ENCODE results near the gene NSUN3.

DNA sequence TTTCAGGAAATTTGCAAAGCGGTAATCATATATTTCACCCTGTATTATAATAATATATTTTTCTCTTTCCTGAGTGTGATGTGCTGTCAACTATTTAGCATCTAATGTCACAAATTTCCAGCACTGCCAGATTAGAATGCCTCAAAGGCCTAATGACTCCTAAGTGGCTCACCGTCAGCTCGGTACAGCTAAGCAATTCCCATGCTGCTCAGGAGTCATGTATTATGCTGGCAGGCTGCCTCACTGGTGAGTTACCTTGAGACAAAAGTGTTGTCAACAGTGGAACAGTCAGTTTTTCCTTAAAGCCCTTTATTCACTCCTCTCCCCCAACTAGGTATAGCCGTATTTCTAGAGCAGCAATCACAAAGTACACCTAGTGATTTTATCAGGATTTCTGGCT is 83.6 kb downstream of the NSUN3 start:
- TF ChIP-seq, protein P1, sequence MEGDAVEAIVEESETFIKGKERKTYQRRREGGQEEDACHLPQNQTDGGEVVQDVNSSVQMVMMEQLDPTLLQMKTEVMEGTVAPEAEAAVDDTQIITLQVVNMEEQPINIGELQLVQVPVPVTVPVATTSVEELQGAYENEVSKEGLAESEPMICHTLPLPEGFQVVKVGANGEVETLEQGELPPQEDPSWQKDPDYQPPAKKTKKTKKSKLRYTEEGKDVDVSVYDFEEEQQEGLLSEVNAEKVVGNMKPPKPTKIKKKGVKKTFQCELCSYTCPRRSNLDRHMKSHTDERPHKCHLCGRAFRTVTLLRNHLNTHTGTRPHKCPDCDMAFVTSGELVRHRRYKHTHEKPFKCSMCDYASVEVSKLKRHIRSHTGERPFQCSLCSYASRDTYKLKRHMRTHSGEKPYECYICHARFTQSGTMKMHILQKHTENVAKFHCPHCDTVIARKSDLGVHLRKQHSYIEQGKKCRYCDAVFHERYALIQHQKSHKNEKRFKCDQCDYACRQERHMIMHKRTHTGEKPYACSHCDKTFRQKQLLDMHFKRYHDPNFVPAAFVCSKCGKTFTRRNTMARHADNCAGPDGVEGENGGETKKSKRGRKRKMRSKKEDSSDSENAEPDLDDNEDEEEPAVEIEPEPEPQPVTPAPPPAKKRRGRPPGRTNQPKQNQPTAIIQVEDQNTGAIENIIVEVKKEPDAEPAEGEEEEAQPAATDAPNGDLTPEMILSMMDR (IDR thresholded peaks at IDR 0.05; ENCODE audit: control extremely low read depth in 1 of 3, insufficient read depth in 1 of 3, low read depth in 1 of 3, low read length in 3 of 3) = no peak
- TF ChIP-seq SUZ12 (IDR thresholded peaks at IDR 0.05; ENCODE audit: low read length) = no peak
- TF ChIP-seq CHD1 (IDR thresholded peaks at IDR 0.05; ENCODE audit: low read depth, low read length) = no peak
- TF ChIP-seq CBX5 (IDR thresholded peaks at IDR 0.05; ENCODE audit: low read depth, low read length) = no peak
- no peak for TF ChIP-seq CEBPB (IDR thresholded peaks at IDR 0.05; ENCODE audit: low read depth, low read length)
